ENCODE results near the gene STARD3. TPM values are rescaled to one million over a fixed set of nuclear protein-coding genes. Genes with fewer than 3 reads are reported as not detected.

The STARD3 gene
- total RNA-seq, 1 experiment from 2014 or later = 75.3 TPM

DNA sequence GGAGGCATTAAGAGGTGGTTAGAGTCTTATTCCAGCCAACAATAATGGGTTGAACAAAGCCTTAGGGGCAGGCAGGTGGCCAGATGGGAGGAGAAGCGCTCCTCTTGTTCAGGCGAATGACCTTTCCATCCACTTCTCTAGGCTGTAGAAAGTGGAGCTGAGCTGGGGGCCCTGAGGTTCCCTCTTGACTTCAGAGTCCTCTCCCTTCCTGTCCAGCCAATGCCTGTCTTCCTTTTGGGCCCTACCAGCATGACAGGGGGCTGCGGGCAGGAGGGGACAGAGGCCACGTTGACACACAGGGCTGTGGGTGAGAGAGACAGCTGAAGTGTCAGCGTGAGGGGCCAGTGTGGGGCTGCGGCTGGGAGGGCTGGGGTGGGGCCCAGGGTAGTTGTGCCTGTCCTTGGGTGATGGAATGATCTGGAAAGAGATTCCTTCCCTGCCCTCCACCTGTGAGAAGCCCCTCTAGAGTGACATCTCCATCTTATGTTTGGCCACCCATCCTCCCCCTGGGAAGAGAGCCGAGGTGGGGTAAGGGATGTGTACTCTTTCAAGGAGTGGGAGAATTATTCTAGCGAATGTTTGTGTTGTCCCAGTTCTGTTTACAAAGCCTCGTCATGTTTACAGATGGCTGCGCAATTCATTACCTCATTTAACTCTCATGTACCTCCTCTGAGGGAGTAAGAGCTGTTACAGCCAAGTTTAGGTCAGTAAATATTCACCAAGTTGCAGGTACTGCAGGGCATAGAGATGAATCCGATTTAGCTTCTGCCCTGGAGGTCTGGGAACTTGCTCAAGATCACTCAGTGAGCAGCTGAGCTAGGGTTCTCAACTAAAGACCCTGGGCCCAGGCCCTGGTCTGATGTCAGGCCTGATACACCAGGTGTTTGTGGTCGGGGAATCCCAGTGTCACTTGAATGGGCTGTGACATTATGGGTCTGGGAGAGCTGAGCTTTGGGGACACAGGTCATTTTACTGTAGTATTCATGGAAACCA is 66.3 kb downstream of the STARD3 start:
- no peaks in the 10 kb centered on the region for H3K9me3 Mint-ChIP-seq
- TF ChIP-seq GABPB1 (CRISPR knock-in tag; IDR thresholded peaks at IDR 0.05) (peak; percentile 70), CREB1 (CRISPR knock-in tag; IDR thresholded peaks at IDR 0.05) (no peak)
- DNase-seq (ENCODE audit: low spot score) (no peak), ATAC-seq (no peak)
- peaks cover 60% of the 10 kb centered on the region for H3K4me1 Mint-ChIP-seq
- ChIA-PET CTCF (interaction anchor here (1.0 to 7.9 kb wide), 8 partner anchors 15 to 82 kb away, joined by 3 to 77 read pairs (median 4); partner anchors contain the start of gene MIEN1), POLR2A (no interaction called here)
- peak overlapping the region; percentile 91 for H3K27ac Mint-ChIP-seq
- H3K36me3 Mint-ChIP-seq = peaks cover 16% of the 10 kb centered on the region
- H3K4me3 Mint-ChIP-seq = peak overlapping the region; percentile 95
- H3K27me3 Mint-ChIP-seq (ENCODE audit: low read depth) = no peaks in the 10 kb centered on the region

DNA sequence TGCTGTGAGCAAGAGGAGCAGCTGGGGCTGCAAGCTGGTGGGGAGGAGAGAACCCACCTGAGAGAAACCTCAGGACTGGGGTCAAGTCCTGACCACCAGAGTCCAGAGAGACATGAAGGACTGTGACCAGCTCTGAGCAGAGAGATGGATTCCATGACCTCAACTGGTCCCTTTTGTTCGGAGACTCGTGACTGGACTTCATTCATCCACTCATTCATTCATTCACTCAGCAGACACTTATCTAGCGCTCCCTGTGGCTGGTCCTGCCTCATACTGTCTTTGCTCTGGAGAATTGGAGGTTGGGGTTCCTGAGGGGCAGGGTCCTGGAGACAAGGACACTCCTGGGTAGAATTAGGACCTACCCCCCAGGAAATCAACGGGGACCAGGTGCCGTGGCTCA is 67.0 kb downstream of the STARD3 start:
- Mint-ChIP-seq H3K27ac (peak overlapping the region; percentile 91), H3K4me3 (no peak overlapping the region; the same call in 1 of the 2 replicates), H3K27me3 (ENCODE audit: low read depth) (no peaks in the 10 kb centered on the region), H3K4me1 (peaks cover 57% of the 10 kb centered on the region), H3K9me3 (no peaks in the 10 kb centered on the region), H3K36me3 (peaks cover 23% of the 10 kb centered on the region)
- ChIA-PET POLR2A (no interaction called here), CTCF (interaction anchor here (1.0 to 7.9 kb wide), 5 partner anchors 15 to 81 kb away, joined by 3 to 77 read pairs (median 5); partner anchors contain the start of gene MIEN1)
- no peak for ATAC-seq
- TF ChIP-seq, protein P1, sequence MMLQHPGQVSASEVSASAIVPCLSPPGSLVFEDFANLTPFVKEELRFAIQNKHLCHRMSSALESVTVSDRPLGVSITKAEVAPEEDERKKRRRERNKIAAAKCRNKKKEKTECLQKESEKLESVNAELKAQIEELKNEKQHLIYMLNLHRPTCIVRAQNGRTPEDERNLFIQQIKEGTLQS (CRISPR knock-in tag; conservative IDR thresholded peaks at IDR 0.05) = no peak
- TF ChIP-seq, protein P2, sequence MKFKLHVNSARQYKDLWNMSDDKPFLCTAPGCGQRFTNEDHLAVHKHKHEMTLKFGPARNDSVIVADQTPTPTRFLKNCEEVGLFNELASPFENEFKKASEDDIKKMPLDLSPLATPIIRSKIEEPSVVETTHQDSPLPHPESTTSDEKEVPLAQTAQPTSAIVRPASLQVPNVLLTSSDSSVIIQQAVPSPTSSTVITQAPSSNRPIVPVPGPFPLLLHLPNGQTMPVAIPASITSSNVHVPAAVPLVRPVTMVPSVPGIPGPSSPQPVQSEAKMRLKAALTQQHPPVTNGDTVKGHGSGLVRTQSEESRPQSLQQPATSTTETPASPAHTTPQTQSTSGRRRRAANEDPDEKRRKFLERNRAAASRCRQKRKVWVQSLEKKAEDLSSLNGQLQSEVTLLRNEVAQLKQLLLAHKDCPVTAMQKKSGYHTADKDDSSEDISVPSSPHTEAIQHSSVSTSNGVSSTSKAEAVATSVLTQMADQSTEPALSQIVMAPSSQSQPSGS (CRISPR knock-in tag; IDR thresholded peaks at IDR 0.05; ENCODE audit: borderline replicate concordance, low read depth) = no peak
- no peak for TF ChIP-seq TP53 (CRISPR knock-in tag; IDR thresholded peaks at IDR 0.05)
- TF ChIP-seq FOXP1 (CRISPR knock-in tag; IDR thresholded peaks at IDR 0.05; ENCODE audit: borderline replicate concordance) = no peak
- TF ChIP-seq ZNF671 (CRISPR knock-in tag; IDR thresholded peaks at IDR 0.05) = no peak
- TF ChIP-seq, protein P3, sequence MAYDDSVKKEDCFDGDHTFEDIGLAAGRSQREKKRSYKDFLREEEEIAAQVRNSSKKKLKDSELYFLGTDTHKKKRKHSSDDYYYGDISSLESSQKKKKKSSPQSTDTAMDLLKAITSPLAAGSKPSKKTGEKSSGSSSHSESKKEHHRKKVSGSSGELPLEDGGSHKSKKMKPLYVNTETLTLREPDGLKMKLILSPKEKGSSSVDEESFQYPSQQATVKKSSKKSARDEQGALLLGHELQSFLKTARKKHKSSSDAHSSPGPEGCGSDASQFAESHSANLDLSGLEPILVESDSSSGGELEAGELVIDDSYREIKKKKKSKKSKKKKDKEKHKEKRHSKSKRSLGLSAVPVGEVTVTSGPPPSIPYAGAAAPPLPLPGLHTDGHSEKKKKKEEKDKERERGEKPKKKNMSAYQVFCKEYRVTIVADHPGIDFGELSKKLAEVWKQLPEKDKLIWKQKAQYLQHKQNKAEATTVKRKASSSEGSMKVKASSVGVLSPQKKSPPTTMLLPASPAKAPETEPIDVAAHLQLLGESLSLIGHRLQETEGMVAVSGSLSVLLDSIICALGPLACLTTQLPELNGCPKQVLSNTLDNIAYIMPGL (CRISPR knock-in tag; IDR thresholded peaks at IDR 0.05) = no peak
- TF ChIP-seq ATF1 (CRISPR knock-in tag; IDR thresholded peaks at IDR 0.05) = no peak
- TF ChIP-seq CBFB (CRISPR knock-in tag; IDR thresholded peaks at IDR 0.05; ENCODE audit: low read depth) = no peak
- TF ChIP-seq, protein P4, sequence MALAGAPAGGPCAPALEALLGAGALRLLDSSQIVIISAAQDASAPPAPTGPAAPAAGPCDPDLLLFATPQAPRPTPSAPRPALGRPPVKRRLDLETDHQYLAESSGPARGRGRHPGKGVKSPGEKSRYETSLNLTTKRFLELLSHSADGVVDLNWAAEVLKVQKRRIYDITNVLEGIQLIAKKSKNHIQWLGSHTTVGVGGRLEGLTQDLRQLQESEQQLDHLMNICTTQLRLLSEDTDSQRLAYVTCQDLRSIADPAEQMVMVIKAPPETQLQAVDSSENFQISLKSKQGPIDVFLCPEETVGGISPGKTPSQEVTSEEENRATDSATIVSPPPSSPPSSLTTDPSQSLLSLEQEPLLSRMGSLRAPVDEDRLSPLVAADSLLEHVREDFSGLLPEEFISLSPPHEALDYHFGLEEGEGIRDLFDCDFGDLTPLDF (CRISPR knock-in tag; IDR thresholded peaks at IDR 0.05) = no peak
- no peak for TF ChIP-seq ELF4 (CRISPR knock-in tag; IDR thresholded peaks at IDR 0.05; ENCODE audit: low read depth)
- TF ChIP-seq ZNF219 (CRISPR knock-in tag; IDR thresholded peaks at IDR 0.05; ENCODE audit: borderline replicate concordance) = no peak
- no peak for TF ChIP-seq NR1H2 (CRISPR knock-in tag; IDR thresholded peaks at IDR 0.05)
- TF ChIP-seq GTF2I (CRISPR knock-in tag; conservative IDR thresholded peaks at IDR 0.05) = no peak
- no peak for TF ChIP-seq NFATC4 (CRISPR knock-in tag; IDR thresholded peaks at IDR 0.05)
- DNase-seq (ENCODE audit: low spot score) = no peak
